ENCODE results near the gene HAGHL.

DNA sequence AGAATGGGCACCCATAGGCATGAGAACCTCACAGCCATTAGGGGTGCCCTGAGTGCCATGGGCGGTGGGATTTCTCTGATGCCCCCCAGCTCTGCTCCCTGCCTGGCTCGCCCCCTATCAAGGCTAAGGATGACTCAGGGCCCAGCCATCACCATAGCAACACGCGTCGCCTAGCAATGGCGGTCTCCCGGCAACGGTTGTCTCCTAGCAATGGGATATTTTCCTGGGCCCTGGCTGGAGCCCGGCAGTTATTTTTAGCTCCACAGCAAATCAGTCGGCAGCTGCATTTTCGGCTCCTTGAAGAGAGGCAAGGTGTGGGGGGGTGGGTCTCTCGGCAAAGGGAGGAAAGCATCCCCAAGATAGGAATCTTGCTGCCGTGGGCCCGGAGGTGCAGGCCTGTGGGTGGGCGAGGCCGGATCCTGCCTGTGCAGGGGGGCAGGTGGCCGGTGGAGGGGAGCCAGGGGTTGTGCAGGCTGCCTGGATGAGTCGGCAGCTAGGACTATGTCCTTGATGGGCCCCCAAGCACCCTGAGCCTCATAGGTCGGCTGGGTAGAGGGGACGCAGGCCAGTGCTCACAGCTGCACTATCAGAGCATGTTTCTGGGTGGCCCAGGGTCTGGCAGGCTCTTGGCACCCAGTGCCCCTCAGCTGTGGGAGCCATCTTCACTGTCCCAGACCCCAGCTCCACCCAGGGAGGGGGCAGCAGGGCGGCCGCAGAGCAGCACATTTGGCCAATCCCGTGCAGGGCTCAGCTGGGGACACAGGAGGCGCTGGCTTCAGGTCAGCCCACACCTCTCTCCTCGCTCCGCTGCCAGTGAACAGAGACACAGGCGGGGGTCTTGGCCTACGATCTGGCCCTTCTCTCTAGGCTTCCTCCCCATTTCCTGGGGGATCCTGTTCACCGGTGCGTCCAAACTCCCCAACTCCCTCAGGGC lies 17.1 kb upstream of the HAGHL start:
- no peak for TF ChIP-seq EZH2 (IDR thresholded peaks at IDR 0.05; ENCODE audit: low read length, missing control alignments)
- TF ChIP-seq, protein P1, sequence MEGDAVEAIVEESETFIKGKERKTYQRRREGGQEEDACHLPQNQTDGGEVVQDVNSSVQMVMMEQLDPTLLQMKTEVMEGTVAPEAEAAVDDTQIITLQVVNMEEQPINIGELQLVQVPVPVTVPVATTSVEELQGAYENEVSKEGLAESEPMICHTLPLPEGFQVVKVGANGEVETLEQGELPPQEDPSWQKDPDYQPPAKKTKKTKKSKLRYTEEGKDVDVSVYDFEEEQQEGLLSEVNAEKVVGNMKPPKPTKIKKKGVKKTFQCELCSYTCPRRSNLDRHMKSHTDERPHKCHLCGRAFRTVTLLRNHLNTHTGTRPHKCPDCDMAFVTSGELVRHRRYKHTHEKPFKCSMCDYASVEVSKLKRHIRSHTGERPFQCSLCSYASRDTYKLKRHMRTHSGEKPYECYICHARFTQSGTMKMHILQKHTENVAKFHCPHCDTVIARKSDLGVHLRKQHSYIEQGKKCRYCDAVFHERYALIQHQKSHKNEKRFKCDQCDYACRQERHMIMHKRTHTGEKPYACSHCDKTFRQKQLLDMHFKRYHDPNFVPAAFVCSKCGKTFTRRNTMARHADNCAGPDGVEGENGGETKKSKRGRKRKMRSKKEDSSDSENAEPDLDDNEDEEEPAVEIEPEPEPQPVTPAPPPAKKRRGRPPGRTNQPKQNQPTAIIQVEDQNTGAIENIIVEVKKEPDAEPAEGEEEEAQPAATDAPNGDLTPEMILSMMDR (conservative IDR thresholded peaks at IDR 0.05 in 1 of 2, IDR thresholded peaks at IDR 0.05 in 1 of 2; ENCODE audit: low read depth in 1 of 2, low read length in 2 of 2): no peak

All from fibroblast of lung (primary cell).